Stimulated activated CD4-positive, alpha-beta T cell treated with anti-CD3 and anti-CD28 coated beads, Interleukin-12 subunit alpha, Interleukin-12 subunit beta, amount 100 ng/mL, for 24 hours (primary cell): Measurements from ENCODE around the gene WDR35.
"Not testable (repeated sequence)": the region's sequence is repeated elsewhere in the genome, so short reads cannot be mapped to it uniquely, and the experiment has no call there.

Source experiments
- DNase-seq, 2 experiments: peaks; one replicate each; pipeline ENCODE4 v3.0.0-alpha.2; 2020; ENCODE audit warnings: low read depth in 2 of 2

WDR35 gene

DNA sequence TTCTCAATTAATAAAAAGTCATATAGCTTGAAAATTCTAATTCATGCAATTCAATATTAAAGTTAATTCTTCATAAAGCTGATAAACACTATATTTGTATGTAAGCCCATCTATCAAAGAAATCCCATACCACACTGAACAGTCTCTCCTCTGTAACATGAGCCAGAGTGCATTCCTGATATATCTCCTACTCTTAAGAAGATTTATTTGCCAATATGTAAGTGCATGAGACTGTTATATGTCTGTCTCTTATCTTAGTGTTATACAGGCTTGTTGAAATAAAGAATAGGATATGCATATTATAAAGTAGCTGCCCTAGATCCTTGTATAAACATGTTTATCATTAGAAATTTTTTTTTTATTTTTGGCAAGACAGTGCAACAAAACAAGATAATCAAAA, 47.7 kb downstream of the WDR35 start:
- DNase-seq, result no peak

DNA sequence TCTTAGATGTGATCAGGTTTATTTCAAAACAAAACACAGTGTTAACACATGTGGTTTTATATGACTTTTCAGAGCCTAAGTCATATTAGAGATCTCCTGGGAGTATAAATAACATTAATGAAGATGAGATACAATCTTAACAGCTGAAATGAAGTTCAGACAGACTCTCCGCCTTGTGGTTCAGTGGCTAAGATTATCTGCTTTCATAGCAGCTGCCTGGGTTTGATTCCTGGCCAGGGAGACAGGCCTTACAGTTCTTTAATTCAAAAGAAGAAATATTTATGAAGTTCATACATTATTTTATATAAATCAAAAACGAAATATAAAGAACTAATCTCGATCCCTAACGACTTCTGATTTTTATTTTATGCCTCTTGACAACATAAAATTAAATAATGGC, 52.9 kb downstream of the WDR35 start:
- no peak for DNase-seq

DNA sequence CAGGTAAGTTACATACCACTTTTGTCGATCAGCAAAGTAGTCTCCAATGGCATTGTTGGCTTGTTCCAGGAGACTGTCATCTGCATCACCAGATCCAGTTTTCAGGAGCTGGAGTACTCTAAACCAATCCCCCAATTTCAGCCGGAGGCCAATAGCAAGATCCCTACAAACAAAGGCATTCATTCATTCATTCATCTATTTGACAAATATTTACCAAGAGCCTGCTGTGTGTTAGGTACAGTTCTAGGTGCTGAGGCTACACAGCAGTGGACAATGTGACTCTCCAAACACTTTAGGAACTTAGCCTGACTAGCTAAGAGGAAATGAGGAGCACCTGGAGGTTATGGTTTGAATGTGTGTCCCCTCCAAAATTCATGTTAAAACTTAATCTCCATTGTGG, 53.7 kb downstream of the WDR35 start:
- no peak for DNase-seq

DNA sequence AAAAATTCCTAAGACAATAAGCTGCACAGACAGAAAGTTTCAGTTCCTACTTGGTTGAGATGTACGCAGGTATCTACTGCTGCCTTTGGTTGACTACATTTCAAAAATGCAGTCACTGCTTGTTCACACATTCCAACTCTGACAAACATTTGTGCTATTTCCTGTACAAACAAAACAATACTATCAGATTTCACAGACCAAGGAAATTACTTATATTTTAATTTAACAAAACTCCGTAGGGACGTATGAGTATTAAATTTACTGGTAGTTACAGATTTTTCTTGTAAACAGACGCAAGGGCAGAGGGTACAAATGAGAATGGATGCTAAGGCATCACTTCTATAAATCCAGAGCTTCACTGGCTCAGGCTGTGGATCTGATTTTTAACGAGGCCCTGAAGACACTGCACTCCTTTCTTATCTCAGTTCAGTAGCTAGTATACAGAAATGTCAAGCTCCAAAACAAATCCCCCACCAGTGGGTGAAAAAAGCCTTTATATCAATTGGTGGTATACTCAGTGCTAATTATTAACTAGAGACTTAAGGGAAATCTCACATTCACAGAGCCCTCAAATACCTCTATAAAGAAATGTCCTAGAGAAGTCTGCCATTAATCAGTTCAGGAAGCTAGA, 56.4 kb downstream of the WDR35 start:
- DNase-seq, result no peak

DNA sequence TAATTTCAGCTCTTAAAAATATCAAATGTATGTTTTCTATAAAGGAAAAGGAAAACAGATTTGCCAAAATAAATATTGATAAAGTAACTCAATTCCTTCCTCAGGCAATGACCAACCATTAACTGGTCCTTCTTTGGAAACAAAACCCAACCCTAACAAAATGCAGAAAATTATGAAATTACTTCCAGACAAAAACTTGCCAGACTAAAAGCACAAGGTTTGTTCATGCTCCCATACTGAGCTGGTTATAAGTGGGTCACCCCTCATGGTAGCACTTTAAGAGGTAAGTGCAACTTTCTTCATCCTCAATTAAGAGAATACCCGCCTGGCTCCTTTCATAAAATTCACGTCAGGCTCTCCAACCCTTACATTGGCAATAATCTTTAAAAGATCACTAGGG, 57.0 kb downstream of the WDR35 start:
- DNase-seq, result no peak

DNA sequence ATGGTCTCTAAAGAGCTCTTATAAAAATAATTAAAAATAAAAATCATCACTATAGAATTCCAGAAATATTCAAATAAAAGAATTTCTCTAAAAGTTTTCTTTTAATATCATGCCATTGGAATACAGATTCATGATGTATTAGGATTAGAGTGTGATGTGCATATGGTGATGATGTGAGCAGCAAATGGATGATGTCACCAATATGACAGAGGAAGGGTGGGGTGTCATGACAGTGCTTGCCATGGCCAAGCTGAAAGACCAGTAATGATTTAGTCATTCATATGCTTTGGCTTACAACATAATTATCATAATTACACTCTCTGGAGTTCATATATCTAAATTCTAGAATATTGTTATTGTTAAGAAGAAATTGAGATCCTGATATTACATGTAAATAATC, 60.7 kb downstream of the WDR35 start:
- no peak for DNase-seq

DNA sequence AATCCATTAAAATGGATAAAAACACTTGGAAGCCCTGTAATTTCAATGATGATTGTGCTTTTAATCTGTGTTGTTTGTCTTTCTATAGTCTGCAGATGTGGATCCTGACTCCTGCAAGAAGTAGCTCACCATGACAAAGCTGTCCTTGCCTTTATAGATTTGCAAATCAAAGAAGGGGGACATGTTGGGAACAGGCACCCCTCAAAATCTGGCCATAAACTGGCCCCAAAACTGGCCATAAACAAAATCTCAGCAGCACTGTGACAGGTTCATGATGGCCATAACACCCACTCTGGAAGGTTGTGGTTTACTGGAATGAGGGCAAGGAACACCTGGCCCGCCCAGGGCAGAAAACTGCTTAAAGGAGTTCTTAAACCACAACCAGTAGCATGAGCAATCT, 62.1 kb downstream of the WDR35 start:
- not testable (repeated sequence) for DNase-seq

DNA sequence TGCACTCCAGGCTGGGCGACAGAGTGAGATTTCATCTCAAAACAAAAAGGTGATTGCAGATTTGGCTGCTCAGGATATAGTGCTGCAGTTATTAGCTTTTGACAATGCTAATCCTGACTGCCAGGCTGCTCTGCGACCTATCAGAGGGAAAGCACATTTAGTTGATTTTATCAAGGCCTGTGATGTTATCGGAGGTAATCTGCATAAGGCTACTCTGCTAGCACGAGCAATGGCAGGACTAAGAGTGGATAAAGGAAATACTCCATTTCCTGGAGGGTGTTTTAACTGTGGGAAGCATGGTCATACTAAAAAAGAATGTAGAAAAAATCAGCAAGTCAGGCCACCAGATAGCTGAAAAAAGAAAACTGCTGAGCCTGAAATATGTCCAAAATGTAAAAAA, 65.4 kb downstream of the WDR35 start:
- DNase-seq, result not testable (repeated sequence)

DNA sequence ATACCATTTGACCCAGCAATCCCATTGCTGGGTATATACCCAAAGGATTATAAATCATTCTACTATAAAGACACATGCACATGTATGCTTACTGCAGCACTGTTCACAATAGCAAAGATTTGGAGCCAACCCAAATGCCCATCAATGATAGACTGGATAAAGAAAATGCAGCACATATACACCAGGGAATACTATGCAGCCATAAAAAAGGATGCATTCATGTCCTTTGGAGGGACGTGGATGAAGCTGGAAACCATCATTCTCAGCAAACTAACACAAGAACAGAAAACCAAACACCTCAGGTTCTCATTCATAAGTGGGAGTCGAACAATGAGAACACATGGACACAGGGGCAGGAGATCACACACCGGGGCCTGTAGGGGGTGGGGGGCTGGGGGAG, 67.7 kb downstream of the WDR35 start:
- DNase-seq, result not testable (repeated sequence)

DNA sequence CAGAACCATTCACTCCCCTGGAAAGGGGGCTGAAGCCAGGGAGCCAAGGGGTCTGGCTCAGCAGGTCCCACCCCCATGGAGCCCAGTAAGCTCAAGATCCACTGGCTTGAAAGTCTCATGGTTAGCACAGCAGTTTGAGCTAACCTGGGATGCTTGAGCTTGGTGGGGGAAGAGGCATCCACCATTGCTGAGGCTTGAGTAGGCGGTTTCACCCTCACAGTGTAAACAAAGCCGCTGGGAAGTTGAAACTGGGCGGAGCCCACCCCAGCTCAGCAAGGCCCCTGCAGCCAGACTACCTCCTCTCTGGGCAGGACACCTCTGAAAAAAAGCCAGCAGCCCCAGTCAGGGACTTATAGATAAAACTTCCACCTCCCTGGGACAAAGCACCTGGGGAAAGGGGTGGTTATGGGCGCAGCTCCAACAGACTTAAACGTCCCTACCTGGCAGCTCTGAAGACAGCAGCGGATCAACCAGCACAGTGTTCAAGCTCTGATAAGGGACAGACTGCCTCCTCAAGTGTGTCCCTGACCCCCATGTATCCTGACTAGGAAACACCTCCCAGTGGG, 73.4 kb downstream of the WDR35 start:
- no peak for DNase-seq

DNA sequence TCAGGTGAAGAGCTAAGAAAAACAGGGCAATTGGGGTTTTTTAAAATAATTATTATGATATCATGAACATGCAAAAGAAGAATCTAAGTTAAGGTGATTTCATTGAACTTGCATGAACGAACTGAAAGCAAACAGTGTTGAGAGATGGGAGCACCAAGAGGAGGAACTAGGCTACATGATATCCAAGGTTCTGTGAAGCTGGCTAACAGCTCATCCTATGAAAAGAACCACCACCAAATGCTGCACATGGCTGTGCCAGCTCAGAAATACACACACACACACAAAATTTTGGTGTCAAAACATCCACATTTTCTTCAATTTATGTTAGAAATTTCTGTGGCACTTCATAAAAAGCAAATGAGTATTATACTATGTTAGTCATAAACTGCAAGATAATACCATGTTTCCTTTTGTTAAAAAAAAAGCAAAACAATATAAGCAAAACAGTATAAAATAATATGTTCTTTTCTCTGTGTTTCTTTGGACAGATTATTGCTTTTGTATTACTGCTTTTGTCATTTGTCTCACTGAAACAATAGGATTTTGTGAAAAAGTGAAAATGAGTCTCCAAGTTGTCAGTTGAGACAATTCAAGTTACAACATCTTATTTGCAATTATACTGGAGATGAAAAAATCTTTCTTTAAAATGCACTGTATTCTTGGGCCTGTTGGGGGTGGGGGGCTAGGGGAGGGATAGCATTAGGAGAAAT, 75.5 kb downstream of the WDR35 start:
- no peak for DNase-seq

DNA sequence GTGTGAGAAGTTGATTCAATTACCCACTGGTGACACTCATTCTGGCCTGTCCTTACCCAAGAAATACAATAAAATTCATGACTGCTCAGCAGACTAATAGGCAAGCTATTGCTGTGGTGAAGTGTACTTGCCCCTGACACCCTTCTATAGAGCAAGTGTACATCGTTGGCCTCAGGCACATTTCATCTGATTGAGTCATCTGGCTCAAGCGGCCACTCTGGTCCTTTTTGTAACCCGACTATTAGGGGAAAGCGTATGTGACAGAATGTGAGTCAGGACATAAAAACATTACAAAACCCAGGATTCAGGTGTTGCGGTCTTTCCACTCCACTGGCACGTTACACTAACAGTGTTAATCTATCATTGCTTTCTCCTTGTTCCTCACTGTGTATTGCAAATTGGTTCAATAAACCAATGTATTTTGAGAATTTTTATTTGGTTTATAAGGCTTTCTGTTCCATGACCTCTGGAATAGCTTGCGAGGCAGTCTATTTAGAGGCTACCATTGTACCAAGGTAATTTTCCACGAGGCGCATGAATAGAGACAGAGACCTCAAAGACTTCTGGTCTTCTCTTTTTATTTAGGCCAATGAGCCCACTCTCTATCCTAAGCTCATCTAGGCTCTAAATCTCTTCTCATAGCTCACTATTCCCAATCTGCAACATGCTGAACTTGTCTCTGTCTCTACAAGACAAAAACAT, 77.9 kb downstream of the WDR35 start:
- DNase-seq, result no peak

DNA sequence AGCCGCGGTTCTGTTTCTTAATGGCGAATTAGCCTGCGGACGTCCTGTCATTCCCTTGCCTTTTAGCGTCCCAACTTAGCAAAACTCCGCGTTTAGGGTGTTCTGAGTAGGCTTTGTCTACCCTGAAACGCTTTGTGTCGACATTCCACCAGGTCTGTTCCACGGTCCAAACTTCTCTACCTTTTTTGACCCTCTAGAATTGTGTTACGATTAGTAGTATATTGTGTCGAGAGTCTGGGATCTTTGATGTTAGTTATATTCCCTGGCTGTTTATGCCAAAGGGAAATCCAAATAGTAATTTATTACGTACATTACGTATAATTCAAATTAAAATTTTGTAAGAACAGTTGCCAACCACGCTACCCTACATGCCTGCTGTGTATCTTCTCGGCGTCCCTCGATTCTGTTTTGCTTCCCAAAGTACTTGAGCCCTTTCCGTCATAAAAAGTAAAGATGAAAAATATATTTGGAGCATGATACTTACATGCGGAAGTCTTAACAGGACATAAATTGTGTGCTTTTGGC, 87.6 kb downstream of the WDR35 start:
- DNase-seq, result no peak

DNA sequence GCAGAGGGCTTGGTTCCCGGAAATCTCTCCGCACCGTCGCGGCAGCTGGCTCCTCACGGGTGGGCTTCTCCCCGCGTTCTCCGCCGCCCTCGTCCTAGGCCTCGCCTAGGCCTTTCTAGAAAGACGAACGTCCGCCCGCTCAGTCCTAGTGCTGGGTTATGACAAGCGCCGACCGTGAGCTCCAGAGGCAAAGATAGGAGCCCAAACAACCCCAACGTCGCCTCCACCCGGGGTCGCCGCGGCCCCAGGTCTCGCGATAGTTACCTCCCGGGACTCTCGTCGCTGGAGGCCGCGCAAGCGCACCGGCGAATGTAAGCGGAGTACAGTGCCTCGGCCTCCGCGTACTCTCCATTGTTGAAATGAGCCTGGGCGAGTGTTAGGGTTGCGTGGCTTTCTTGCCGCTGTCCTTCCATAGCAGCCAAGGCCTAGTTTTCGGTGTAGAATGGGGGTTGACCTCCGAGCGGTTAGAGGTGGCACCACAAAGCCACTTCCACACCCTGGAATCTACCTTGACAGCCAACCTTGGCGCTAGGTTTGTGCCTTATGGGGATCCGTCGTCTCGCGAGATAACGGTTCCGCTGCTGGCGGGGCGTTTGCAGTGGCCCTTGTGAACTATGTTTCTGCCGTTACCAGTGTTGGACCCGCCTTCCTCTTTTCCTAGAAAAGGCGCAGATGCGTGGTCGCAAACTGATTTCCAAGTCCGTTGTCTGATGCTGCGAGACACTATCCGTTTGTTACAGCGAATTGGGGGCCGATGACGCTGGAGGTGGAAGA, 88.3 kb downstream of the WDR35 start, which contains the start of gene TTC32:
TTC32 (minus strand) TSS at position 542 of the 774 bp plus-strand sequence; CDS start at position 413, 129 bp downstream.
- DNase-seq, result peak; percentile 82 to 85

DNA sequence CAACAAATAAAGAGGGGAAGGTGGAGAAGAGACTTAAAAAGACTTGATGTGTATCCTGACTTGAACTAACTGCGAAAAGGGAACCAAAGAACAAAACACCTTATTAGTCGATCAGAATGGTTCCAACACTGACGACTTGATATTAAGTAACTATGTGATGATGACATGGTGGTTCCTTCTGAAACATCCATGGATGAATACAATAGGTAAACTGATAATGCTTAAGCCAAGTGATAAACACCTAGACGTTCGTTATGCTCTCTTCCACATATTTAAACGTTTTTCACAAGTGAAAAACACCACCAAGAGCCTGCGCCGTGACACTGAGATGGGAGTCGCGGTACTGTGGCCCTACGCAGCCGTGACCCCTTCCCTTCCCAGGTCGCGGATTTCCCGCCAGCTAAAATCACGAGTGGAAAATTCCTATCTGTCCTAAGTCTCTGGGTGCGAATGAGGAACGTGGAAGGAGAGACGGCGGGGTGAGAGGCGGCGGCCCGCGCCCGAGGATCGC, 88.9 kb downstream of the WDR35 start:
- no peak for DNase-seq

DNA sequence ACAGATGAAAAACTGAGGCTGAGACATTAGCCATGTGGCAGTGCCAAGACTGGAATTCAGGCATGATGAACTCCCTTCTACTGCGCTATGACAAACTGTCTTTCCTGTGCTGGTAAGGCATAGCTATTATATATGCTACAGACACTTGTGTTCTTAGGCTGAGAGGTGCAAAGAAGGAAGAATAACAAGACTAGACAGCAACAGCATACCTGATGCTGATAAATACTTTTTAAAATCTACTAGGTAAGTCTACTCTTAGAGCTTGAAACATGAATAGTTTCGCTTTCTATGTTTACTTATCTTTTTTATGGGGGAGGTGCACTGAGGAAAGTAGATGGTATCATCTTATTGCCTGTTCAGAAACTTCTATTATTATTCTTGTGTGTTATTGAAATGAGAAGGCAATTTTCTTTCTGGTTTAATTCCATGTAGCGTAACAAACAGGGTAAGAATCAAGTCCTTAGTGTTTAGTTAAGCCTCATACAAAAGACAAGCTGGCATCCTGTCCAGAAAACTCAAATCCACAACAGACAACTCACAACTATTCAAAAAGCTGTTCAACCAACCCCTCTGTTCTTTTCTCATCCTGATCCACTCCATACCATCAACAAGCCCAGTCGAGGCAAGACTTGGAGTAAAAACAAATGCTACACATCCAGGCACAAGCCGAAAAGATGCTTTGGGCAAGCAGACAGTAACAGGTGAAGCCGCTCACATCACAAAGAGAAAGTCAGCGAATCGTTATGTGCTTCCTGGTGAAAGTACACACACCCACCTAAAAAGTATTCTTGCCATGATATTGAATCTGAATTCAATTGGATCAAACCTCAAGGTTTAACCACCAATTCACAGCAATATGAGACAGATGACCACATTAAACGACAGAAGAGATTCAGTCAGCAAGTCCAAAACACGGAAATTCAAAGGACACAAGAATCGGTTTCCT, 89.6 kb downstream of the WDR35 start:
- DNase-seq, result no peak

DNA sequence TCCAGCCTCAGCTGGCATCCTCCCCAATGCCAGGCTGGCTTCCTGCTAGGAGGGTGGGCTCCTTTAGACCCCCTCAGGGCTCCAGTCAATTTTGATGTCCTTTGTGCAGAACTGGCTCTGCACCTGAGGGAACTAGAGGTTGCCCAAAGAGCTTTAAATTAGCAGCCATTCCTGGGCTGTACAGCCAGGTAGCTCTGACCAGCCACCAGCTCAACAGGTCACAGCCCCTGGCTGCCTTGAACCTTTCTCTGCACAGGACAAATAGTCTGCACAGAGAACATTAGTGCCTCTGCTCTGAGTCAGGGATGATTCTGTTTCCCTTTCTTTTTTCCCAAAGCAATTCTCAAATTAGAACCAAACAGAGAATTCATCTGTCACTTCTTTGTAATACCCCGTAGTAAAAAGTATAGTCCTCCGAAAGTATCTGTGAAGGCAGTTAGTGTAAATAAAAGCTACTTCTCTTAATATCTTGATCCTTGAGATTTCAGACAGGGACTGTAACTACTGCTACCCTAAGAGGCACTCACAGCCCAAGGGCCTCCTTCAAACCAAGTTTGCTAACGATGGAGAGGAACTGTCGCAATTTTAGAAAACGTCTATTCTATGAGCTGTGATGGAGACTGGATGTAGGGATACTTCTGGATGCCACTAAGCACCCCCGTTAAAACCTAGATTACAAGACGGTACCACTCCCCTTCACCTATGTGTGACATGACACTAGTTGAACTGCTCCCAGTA, 91.1 kb downstream of the WDR35 start:
- DNase-seq, result no peak

DNA sequence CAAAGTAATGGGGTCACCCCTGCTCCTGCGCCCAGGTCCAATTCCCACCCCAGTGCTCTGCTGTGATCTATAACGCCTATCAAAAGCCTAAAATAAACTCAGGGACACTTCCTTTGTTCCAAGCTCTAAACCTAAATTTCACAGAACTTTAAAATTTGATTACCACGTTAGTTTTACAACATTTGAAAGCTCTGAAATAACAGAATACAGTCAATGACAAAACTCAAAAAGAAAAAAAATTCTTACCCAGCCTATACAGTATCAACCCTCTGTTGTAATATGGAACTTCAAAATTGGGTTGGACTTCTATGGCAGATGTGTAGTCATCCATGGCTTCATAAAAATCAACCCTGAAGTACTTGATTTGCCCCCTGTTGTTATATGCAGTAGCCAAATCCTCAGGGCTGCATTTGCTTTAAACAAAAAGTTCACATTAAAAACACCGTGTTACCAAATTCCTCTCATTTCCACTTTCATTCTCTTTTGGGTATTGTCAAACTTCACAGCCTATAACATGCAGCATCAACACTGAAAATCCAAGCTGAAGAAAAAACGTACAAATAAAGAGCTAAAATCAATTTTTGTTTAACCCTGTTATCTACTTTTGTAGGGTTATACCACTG, 92.2 kb downstream of the WDR35 start:
- no peak for DNase-seq

DNA sequence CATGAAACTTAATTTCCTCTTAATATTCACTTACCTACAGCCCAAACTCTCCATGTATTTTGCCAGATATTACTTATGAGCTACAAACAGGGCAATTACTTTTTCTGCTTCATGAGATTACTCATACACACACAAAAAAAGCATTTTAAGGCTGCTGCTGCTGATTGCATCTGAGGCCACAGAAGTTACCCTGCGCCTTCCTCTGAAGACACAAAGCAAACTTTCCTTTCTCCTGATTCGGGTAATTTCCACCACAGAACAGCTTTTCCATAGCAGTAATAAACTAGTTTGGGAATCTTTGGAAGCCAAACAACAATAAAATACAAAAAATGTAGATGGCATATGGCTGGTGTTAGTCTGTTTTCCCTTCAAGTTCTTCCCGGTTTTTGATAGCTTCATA, 94.4 kb downstream of the WDR35 start:
- no peak for DNase-seq
